NK-92 treated with Interleukin-12 subunit alpha and Interleukin-12 subunit beta, amount 100 ng/mL, for 24 hours (cell line): ENCODE data around the gene HOXD13.

Experiments used
- DNase-seq: peaks from one replicate; lab custom pipeline; 2025; lab: John Stamatoyannopoulos, UW

The HOXD13 gene

DNA sequence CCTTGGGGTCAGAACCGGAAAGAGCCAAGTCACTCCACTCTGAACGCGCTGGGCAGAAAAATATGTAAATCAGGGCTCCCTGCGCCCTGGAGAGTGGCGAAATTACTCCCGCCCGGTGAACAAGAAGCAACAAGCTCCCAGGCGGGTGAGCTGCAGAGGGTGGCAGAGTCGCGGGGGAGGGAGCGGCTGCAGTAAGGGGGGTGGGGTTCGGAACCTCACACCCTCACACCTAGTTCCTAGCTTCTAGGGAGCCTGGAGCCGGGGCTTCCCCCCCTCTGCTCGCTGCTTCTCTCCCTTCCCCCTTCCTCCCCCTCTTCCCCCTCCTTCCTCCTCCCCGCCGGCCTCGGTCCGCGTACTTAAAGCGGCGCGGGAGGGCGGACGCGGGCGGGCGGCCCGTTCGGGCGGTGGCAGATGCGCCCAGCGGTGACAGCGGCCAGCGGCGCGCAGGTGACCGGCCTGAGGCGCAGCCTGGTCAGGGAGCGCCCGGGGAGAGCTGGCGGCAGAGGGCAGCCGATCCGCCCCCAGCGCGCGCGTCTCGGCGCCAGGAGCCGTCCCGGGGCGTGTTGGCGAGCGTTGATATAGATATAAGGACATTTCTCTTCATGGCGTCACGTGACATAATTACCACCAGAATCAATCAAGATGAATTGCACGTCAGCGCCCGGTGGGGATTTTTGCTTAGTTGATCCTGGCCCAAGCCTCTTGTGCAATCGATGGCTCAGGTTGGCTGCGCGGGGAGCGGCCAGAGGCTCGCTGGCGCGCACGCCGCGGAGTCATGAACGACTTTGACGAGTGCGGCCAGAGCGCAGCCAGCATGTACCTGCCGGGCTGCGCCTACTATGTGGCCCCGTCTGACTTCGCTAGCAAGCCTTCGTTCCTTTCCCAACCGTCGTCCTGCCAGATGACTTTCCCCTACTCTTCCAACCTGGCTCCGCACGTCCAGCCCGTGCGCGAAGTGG lies 14.3 kb downstream of the HOXD13 start, which contains the start of gene HOXD11:
TSS of gene HOXD11 (plus strand) at position 700 of the 959 bp plus-strand sequence. CDS start at position 776, 76 bp downstream.
- DNase-seq: no peak

DNA sequence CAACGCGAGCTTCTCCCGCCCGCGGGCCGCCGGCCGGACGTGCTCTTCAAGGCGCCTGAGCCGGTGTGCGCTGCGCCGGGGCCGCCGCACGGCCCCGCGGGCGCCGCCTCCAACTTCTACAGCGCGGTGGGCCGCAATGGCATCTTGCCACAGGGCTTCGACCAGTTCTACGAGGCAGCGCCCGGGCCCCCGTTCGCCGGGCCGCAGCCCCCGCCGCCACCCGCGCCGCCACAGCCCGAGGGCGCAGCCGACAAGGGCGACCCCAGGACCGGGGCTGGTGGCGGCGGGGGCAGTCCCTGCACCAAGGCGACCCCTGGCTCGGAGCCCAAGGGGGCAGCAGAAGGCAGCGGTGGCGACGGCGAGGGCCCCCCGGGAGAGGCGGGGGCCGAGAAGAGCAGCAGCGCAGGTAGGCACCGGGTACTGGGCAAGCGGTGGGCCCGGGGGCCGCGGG lies 15.2 kb downstream of the HOXD13 start:
- DNase-seq: no peak

DNA sequence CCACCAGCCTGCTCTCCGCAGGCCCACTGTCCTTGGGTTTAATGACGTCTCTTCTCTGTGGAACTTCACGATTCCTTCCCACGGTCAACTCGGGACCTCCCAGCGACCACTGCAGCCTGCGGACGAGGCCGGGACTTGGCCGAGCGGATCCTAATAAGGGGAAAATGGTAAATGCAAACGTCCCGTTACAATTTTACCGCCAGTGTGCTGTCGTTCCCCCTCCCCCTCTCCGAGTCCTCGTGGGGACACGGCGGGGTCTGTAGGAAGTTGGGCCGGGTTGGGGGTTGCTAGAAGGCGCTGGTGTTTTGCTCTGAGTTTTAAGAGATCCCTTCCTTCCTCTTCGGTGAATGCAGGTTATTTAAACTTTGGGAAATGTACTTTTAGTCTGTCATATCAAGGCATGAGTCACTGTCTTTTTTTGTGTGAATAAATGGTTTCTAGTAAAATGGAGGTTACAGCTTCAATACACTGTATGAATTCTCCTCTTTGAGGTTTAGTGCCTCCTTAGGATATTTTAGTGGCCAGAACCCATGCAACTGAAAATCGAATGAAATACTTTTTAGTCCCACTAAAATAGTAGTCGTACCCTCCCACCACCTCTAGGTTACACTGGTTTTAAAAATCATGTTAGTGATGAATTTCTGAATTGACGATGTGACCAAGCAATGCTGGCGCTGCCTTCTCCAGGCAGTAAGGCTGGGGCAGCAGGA lies 16.8 kb downstream of the HOXD13 start:
- no peak for DNase-seq

DNA sequence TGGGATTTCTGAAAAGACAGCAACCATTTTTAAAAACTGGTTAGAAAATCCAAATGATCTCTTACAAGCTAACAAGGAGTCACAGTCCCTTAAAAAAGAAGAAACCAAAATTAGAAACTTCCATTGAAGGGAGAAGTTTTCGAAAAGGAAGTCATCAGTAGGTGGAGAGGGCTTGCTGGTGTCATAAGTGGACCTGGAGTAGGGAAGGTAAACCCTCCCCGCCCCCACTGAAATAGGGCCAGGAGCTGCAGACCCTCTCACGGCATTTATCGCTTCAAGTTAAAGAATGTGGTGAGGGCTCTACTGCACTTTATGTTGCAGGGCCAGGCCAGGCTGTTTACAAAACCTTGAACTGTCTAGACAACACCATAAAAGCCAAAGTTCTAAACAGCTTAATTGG lies 17.4 kb downstream of the HOXD13 start:
- DNase-seq: no peak

DNA sequence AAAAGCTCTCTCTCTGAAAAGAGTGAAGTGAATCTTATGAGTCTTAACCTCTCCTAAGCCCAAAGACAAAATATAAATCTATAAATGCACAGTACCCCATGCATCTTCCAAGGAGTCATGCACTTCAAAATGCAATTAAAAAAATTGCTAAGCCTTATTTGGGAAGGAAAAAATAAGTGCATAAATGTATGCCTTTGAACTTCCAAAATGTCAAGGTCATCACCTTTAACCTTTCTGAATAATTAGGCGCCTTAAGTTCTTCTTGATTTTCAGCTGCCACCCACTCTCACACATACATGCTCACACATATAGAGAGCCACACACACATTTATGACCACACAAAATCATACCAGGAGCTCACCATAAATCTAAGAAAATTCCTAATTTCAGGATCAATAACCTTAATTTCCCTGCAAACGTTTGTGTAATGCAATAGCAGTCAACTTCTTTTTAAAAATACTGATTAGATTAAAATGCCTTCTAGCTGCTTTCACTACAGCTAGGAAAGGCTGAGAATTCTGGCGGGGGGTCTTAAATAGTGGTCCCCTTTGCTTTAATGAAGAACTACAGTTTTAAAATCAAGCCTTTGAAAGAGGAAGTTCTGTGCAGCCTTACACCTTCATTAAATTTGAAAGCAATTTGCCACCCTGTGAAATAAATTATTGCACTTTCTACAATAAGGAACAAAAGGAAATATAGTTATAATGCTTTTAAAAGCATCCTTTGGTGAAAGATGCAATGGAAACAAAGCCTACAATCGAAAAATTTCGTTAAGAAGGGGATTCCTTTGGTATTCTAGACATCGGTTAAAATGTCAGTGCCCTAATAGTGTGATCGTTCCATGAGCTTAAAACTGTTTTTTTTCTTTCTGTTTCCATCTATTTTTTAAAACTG lies 18.1 kb downstream of the HOXD13 start:
- DNase-seq: no peak

DNA sequence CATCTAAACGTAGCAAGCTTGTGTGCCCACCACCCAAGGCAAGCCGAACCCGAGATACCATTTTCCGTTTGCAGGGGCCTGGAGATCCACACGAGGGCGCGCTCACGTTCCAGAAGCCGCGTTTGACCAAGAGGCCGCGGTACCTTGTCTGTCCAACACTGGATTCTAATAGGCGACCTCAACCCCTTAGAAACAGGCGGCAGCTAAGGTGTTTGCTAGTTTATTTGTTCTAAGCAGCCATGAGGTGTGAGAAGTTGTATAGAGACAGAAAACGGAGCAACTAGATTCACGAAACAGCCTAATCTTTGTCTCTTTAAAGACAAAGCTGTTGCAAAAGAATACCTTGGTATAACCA lies 18.8 kb downstream of the HOXD13 start:
- peak; percentile 19 for DNase-seq

DNA sequence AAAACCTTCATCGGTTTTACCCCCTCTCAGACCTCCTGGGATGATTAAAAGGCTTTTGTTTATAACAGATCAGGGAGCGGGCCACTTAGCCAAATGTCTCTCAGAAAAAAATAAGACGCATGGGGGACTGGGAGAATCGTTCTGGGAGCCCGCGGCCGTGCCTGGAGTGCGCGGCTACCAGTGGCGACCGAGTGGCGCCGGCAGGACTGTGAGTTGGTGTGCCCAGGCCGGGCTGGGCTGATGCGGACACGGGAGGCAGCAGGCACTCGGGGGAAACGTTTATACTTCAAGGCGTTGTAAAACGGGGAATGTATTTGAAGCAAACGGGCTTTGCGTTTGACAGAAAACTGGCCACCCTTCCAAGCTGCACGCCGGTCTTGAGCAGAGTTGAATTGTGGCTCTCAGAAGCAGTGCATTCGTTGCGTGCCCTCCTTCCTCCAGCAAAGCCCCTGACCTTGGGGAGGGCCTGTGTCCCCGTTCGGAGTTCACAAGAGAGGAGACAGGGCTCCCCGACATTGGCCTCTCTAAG lies 19.4 kb downstream of the HOXD13 start:
- DNase-seq: no peak

DNA sequence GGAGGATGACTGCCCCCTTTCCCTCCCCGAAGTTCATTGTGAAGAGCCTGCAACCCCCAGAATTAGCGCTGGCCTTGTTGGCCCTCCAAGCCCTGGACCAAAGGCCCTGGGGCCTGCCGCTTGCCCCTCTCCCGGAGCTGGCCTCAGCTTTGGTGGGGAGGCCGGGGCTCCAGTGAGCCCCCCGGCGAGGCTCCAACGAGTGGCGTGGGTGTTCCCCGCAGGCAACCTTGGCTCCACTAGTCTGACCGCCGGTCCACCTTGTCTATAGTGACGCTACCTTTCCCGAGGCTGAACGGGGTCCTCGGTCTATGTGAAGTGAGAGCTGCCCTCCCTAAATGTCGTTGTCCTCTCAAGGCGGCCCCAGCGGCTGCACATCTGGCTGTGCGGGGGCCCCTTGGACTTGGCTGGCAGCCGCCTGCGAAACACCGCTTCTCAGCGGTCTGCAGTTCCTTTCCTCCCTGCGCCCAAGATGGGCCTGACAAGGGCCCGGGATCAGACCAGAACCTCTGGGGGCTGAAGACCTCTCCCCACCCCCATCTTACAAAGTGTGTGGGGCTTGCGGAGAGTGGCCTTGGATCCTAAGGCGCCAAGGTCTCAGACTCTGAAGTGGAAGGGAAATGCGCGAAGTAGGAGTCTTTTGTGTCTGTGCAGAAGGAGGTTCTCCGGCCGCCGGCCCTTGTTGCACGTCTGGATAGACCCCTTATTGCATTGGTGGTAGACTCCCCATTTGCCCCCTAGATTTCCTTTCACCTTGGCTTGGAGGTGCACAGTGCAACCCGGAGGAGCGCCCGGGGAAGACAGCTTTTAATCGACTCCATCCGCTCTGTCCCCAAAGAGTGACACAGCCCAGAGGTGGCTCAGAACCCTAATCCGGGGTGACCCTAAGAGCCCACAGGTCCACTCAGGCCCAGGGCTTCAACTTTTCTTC lies 20.1 kb downstream of the HOXD13 start:
- no peak for DNase-seq

DNA sequence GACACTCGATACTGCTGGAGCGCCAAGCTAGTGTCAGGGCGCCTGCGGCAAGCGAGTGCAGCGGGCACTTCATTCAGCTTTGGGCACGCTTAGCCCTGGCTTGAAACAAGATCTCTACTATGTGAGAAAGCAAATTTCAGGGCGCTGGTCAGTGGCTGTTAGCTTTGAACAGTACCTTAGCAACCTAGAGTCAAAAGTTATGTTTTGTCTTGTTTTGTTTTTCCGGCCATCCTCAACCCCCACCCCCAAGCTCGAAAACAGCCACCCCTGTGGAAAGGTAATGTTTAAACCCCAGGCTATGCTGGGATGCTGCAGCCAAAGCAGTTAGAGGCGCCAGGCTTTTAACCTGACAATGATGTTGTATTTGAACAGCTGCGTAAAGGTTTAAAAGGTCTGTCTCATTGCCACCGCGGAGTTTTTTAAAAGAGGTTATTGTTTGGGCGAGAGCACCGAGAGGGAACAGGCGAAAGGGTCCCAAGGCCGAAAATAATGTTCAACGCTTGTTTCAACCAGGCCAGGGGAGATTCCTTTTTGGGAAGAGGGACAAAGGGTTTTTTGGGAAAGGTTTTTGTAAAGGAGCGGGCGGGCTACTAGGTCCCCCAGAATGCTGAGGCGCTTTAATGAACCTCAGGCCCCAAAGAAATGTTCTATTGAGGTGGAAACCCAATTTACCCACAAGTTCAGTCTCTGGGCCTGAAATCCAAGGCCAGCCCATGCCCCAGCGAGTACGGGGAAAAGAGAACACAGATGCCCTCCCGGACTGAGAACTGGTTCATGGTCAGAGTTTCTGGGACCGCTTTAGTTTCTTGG lies 21.8 kb downstream of the HOXD13 start:
- DNase-seq: no peak

DNA sequence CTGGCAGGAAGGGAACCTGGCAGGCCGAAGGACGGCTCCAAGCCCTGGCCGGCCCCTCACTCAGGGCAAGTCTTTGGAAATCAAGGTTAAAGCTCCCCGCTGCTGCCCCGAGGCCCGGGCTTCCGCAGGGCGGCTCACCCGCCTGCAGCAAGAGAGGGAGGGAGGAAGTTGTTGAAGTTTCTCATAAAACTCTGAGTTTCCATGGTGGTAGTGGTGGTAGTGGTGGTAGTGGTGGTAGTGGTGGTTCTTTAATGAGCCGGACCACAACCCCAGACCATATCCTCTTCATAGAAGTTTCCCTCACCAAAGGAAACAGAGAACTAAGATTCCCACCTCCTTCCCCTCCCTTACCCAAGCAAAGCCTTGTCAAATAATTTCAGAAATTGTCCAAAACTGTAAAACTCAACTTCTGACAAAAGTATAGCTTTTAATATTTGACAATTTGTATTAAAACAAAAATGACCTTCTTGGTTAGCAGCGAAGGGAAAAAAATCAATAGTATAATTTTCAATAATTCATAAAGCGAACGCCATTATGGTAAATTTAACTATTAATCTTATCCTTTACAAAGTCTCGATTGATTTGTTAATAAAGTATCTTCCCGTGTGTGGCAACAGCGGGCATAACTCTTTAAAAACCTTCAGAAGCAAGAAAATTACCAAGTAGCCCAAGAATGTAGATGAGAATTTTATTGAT lies 22.6 kb downstream of the HOXD13 start:
- DNase-seq: no peak

DNA sequence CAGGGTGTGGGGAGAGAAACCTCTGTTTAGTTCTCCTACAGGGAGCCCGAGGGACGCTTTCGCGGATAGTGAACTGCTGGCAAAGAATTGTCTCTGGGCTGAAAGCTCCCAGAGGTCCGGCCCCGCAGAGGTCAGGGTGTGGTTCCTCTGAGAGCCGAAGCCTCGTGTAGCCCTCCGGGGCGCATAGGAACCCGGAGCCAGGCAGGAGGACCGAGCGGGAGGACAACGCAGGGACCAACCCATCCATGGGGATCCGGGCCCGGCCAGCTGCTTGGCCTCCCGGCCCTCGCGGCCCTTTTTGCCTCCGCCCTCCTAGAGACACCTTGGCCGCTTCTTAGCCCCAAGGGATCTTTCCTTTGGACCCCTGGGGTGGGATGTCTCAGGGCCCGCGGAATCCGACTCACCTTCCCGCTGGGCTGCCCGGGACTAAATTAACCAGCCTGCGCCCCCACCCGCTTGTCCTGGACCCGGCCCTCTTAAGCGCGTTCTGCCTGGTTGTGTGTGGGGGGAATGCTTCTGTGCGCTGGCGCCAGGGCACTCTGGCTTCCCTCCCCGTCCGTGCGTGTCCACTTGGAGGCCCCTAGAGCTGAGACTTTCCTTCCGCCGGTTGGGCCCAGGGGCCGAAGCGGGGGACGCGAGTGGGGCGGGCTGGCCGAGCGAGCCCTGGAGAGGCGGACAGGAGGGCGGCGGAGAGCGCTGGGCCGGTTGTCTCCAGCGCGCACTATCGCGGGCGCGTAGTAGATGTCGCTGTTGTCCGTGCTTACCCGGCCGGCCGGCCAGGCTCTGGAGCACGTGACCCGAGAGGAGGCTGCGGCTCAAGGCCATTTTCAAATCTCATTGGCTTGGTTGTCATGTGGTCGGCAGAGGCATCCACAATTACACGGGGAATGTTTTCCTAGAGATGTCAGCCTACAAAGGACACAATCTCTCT lies 23.6 kb downstream of the HOXD13 start, which contains the start of gene HOXD10:
TSS of gene HOXD10 (plus strand) at position 896 of the 931 bp plus-strand sequence. CDS start 56 bp downstream, outside the sequence.
- no peak for DNase-seq

DNA sequence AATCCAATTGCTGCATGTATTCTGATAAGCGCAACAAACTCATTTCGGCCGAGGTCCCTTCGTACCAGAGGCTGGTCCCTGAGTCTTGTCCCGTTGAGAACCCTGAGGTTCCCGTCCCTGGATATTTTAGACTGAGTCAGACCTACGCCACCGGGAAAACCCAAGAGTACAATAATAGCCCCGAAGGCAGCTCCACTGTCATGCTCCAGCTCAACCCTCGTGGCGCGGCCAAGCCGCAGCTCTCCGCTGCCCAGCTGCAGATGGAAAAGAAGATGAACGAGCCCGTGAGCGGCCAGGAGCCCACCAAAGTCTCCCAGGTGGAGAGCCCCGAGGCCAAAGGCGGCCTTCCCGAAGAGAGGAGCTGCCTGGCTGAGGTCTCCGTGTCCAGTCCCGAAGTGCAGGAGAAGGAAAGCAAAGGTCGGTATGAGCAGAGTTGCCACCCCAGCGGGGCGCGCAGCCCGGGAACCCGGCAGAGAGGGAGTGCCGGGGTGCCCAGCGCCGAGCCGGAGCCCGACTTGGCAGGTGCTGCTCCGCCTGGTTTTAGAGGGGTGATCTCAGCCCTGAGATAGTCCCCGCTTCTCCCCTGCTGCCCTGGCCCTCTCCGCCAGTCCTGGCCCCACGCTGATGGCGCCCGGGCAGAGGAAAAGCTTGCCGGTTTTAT lies 24.8 kb downstream of the HOXD13 start:
- DNase-seq: no peak

DNA sequence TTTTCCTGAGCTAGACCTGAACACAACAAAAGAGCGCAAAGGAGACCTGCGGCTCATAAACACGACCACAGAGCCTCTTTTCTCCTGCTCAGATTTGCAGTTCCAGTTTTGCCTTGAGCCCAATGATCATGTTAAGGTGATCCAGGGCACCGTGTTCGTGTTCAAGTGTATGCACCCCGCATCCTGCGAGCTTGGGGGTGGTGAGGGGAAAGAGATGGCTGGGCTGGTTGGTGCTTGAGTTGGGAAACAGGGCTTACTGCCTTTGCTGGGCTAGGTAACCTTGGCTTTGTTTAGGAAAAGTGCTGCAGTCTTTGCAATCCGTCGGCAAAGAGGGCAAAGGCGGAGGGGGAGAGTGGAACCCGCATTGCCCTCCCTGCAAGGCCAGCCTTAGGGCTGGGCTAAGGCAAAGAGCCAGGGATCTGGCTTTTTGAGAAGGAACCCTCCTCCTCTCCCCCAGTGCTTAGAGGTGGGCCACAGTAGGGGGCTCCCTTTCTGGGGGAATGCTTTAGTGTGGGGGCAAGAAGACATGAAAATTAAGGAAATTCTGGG lies 25.4 kb downstream of the HOXD13 start:
- DNase-seq: no peak

DNA sequence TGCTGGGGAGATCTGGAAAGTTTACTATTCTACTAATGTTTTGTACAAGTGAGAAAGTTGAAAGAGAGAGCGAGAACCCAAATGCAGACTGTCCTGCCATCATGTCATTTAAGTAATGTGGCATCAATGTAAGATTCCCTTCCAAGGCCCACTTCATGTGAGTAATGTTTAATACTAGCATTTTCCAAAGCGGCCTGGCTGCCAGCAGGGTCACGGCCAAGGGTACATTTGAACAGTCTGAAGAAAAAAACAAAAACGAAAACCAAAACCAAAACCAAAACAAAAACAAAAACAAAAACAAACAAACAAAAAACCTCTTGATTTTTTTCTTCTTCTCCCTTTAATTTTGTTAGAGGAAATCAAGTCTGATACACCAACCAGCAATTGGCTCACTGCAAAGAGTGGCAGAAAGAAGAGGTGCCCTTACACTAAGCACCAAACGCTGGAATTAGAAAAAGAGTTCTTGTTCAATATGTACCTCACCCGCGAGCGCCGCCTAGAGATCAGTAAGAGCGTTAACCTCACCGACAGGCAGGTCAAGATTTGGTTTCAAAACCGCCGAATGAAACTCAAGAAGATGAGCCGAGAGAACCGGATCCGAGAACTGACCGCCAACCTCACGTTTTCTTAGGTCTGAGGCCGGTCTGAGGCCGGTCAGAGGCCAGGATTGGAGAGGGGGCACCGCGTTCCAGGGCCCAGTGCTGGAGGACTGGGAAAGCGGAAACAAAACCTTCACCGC lies 26.2 kb downstream of the HOXD13 start:
- DNase-seq: no peak

DNA sequence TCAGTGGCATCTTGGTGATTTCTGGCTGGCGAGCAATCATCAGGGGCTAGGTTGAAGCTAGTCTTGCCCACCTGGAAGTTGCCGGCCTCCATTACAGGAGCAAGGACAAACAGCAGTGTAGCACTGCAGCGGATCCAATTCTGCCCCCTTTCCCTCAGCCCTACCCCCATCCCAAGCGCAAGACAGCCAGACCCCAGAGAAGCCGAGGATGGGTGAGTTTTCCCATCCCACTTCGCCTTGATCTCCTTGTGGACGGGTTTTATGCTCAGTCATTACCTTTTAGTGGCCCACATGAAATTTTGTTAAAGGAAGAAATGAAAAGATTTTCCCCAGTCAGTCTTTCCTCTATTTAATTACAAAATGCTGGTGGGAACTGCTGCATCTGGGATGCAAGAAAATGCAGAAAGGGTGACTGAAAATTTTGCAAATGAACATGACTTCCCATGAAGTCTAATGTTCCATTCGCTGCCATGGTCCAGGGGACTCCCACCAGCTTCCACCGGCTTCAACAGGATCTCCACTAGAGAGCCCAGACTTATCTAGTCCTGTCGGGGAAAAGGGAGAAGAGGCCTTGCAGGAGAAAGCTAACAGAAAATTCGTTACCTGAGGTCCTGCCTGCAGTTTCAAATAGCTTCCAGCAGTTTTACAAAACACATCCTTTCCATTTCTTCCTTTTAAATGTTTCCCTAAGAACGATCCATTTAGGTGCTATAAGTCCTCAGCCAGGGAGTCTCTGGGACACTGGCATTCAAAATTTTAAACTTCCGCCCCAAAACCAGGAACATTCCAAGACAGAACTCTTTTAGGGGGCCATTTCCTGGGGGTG lies 28.1 kb downstream of the HOXD13 start:
- no peak for DNase-seq
